SJCRH30 (cell line): ENCODE data around the gene TMEM126A. TPM values are rescaled to one million over a fixed set of nuclear protein-coding genes. Genes with fewer than 3 reads are reported as not detected.
A peak's percentile ranks its signal among the peaks of the same experiment; 100 is the strongest.
"Not testable (repeated sequence)": the region's sequence is repeated elsewhere in the genome, so short reads cannot be mapped to it uniquely, and the experiment has no call there.

Experiments
- DNase-seq, 2 experiments: peaks; one replicate each; pipeline ENCODE4 v3.0.0-alpha.2; 2015 to 2020
- H3K27ac ChIP-seq: fragments of 250-450 bp; sonication (Bioruptor Pico); 2 replicates; pipeline ENCODE4 v1.5.1; 2020; ENCODE audit warnings: mild to moderate bottlenecking, moderate library complexity
- H3K27me3 ChIP-seq: fragments of 250-450 bp; sonication (Bioruptor Pico); 2 replicates; pipeline ENCODE4 v1.5.1; 2020; ENCODE audit warnings: mild to moderate bottlenecking, moderate library complexity
- H3K36me3 ChIP-seq: fragments of 250-450 bp; sonication (Bioruptor Pico); 2 replicates; pipeline ENCODE4 v1.5.1; 2020; ENCODE audit warnings: mild to moderate bottlenecking, moderate library complexity
- H3K4me1 ChIP-seq: fragments of 250-450 bp; sonication (Bioruptor Pico); 2 replicates; pipeline ENCODE4 v1.5.1; 2020; ENCODE audit warnings: mild to moderate bottlenecking, moderate library complexity
- H3K4me3 ChIP-seq: fragments of 250-450 bp; sonication (Bioruptor Pico); 2 replicates; pipeline ENCODE4 v1.5.1; 2020; ENCODE audit warnings: mild to moderate bottlenecking, moderate library complexity
- H3K9me3 ChIP-seq: fragments of 250-450 bp; sonication (Bioruptor Pico); replicated peaks from 2 replicates; pipeline ENCODE4 v1.5.1; 2020; ENCODE audit warnings: mild to moderate bottlenecking, moderate library complexity
- total RNA-seq: library from RNA; depleted of rRNA; stranded (reverse); fragments of >200 nt; shearing (Covaris generic); gene quantifications from 2 replicates; pipeline ENCODE4 v1.2.3, GENCODE V29; 2014; rRNA removed

Gene TMEM126A
- total RNA-seq, result 62.1 and 71.9 TPM in 2 replicates

- Histone ChIP-seq H3K4me1 (peaks cover 7% of the 10 kb centered on the region), H3K4me3 (peak within 1 kb of the TSS; percentile 62), H3K27me3 (no peaks in the 10 kb centered on the region), H3K9me3 (no peaks in the 10 kb centered on the region), H3K36me3 (peaks cover 12% of the 10 kb centered on the region; the same call in 1 of the 2 replicates), H3K27ac (peak within 1 kb of the TSS; percentile 36)
- DNase-seq, result peak; percentile 93 to 96
Measured at GRCh38 chr11:85647604-85648299, at the start of gene TMEM126A. Gene TMEM126A (plus strand): TSS chr11:85647967. CDS start chr11:85650256, 2,289 bp downstream.

- Histone ChIP-seq H3K4me3 (no peak overlapping the region), H3K27me3 (no peaks in the 10 kb centered on the region), H3K9me3 (no peaks in the 10 kb centered on the region), H3K27ac (no peak overlapping the region), H3K36me3 (no peaks in the 10 kb centered on the region), H3K4me1 (no peaks in the 10 kb centered on the region)
- DNase-seq, result no peak
Measured at GRCh38 chr11:85599083-85599482, 48.7 kb upstream of the TMEM126A start.

GRCh38 chr11:85602526-85603213 lies 45.1 kb upstream of the TMEM126A start:
- Histone ChIP-seq H3K4me1 (no peaks in the 10 kb centered on the region), H3K27me3 (no peaks in the 10 kb centered on the region), H3K4me3 (no peak overlapping the region), H3K9me3 (no peaks in the 10 kb centered on the region), H3K27ac (no peak overlapping the region), H3K36me3 (no peaks in the 10 kb centered on the region)
- DNase-seq, result no peak

- no peaks in the 10 kb centered on the region for H3K36me3 ChIP-seq
- H3K27ac ChIP-seq, result no peak overlapping the region
- no peak for DNase-seq
- no peaks in the 10 kb centered on the region for H3K4me1 ChIP-seq
- H3K27me3 ChIP-seq, result no peaks in the 10 kb centered on the region
- H3K4me3 ChIP-seq, result no peak overlapping the region
- H3K9me3 ChIP-seq, result no peaks in the 10 kb centered on the region
Measured at GRCh38 chr11:85603220-85603619, 44.5 kb upstream of the TMEM126A start.

GRCh38 chr11:85606237-85606636 lies 41.5 kb upstream of the TMEM126A start:
- DNase-seq, H3K9me3 ChIP-seq, H3K36me3 ChIP-seq, H3K4me3 ChIP-seq, H3K27ac ChIP-seq, H3K4me1 ChIP-seq, H3K27me3 ChIP-seq: not testable (repeated sequence)

GRCh38 chr11:85608621-85609020 lies 39.1 kb upstream of the TMEM126A start:
- H3K27me3 ChIP-seq, DNase-seq, H3K4me3 ChIP-seq, H3K36me3 ChIP-seq, H3K27ac ChIP-seq, H3K9me3 ChIP-seq, H3K4me1 ChIP-seq: not testable (repeated sequence)

- not testable (repeated sequence) for DNase-seq, H3K4me3 ChIP-seq, H3K9me3 ChIP-seq, H3K4me1 ChIP-seq, H3K36me3 ChIP-seq, H3K27me3 ChIP-seq, H3K27ac ChIP-seq
Measured at GRCh38 chr11:85609286-85609685, 38.5 kb upstream of the TMEM126A start.

- not testable (repeated sequence) for H3K27ac ChIP-seq, DNase-seq, H3K36me3 ChIP-seq, H3K27me3 ChIP-seq, H3K4me1 ChIP-seq, H3K4me3 ChIP-seq, H3K9me3 ChIP-seq
Measured at GRCh38 chr11:85611643-85612042, 36.1 kb upstream of the TMEM126A start.

- no peak for DNase-seq
- Histone ChIP-seq H3K27me3 (no peaks in the 10 kb centered on the region), H3K4me1 (no peaks in the 10 kb centered on the region), H3K9me3 (no peaks in the 10 kb centered on the region), H3K27ac (no peak overlapping the region), H3K4me3 (no peak overlapping the region), H3K36me3 (no peaks in the 10 kb centered on the region)
Measured at GRCh38 chr11:85619499-85619898, 28.3 kb upstream of the TMEM126A start.

GRCh38 chr11:85620256-85620655 lies 27.5 kb upstream of the TMEM126A start:
- Histone ChIP-seq H3K27ac (no peak overlapping the region), H3K9me3 (no peaks in the 10 kb centered on the region), H3K36me3 (no peaks in the 10 kb centered on the region), H3K4me1 (no peaks in the 10 kb centered on the region), H3K4me3 (no peak overlapping the region), H3K27me3 (no peaks in the 10 kb centered on the region)
- DNase-seq, result no peak

GRCh38 chr11:85626496-85626895 lies 21.3 kb upstream of the TMEM126A start:
- H3K4me1 ChIP-seq, result peaks cover 8% of the 10 kb centered on the region
- DNase-seq, result no peak
- H3K4me3 ChIP-seq, result peak overlapping the region; percentile 80
- 0 out of 2 replicates have a peak, but pooled peaks cover 6% of the 10 kb centered on the region for H3K36me3 ChIP-seq
- no peaks in the 10 kb centered on the region for H3K9me3 ChIP-seq
- no peaks in the 10 kb centered on the region for H3K27me3 ChIP-seq
- no peak overlapping the region for H3K27ac ChIP-seq

- Histone ChIP-seq H3K36me3 (0 out of 2 replicates have a peak, but pooled peaks cover 9% of the 10 kb centered on the region), H3K4me3 (peak within 1 kb of the TSS; percentile 80), H3K27ac (peak within 1 kb of the TSS; percentile 29; the same call in 1 of the 2 replicates), H3K27me3 (no peaks in the 10 kb centered on the region), H3K9me3 (no peaks in the 10 kb centered on the region), H3K4me1 (peaks cover 8% of the 10 kb centered on the region)
- DNase-seq, result peak in 1 of 2 experiments; percentile 63
Measured at GRCh38 chr11:85627332-85627997, 20.3 kb upstream of the TMEM126A start, which contains the start of gene DLG2. Gene DLG2 (minus strand): TSS chr11:85627344.

- H3K36me3 ChIP-seq, result 0 out of 2 replicates have a peak, but pooled peaks cover 9% of the 10 kb centered on the region
- peak; percentile 99 for DNase-seq
- H3K27me3 ChIP-seq, result no peaks in the 10 kb centered on the region
- H3K4me3 ChIP-seq, result peak within 1 kb of the TSS; percentile 80
- H3K27ac ChIP-seq, result peak within 1 kb of the TSS; percentile 49
- H3K4me1 ChIP-seq, result peaks cover 8% of the 10 kb centered on the region
- H3K9me3 ChIP-seq, result no peaks in the 10 kb centered on the region
Measured at GRCh38 chr11:85627998-85628770, 19.6 kb upstream of the TMEM126A start, which contains the start of gene TMEM126B. Gene TMEM126B (plus strand): TSS chr11:85628593. CDS start chr11:85628608, 15 bp downstream.

GRCh38 chr11:85628771-85629341 lies 18.9 kb upstream of the TMEM126A start:
- H3K27ac ChIP-seq, result peak overlapping the region; percentile 49
- DNase-seq, result no peak
- H3K4me3 ChIP-seq, result peak overlapping the region; percentile 80
- H3K27me3 ChIP-seq, result no peaks in the 10 kb centered on the region
- H3K36me3 ChIP-seq, result peaks cover 9% of the 10 kb centered on the region; the same call in 1 of the 2 replicates
- H3K4me1 ChIP-seq, result peaks cover 10% of the 10 kb centered on the region
- no peaks in the 10 kb centered on the region for H3K9me3 ChIP-seq
